ENCODE results near the gene RFX1. TPM values are rescaled to one million over a fixed set of nuclear protein-coding genes. Genes with fewer than 3 reads are reported as not detected.

The RFX1 gene
- total and polyA plus RNA-seq, 2 experiments from 2014 or later, result 2.2 to 2.4 TPM

- Histone ChIP-seq H3K9me3 (ENCODE audit: low read depth) (no peaks in the 10 kb centered on the region), H3K4me3 (no peak overlapping the region), H3K4me1 (ENCODE audit: insufficient read depth) (no peaks in the 10 kb centered on the region), H3K36me3 (replicated peaks; ENCODE audit: insufficient read depth, low read depth) (no peaks in the 10 kb centered on the region), H3K79me2 (no peaks in the 10 kb centered on the region), H3K4me2 (no peak overlapping the region), H2AFZ (no peak overlapping the region), H3K9me2 (replicated peaks; ENCODE audit: insufficient read depth) (no peaks in the 10 kb centered on the region), H4K20me1 (ENCODE audit: insufficient read depth, poor library complexity, severe bottlenecking) (no peaks in the 10 kb centered on the region), H3K27me3 (no peaks in the 10 kb centered on the region), H3K27ac (no peak overlapping the region)
- no peak for DNase-seq (ENCODE audit: low spot score)
- WGBS (ENCODE audit: low lambda C conversion rate, missing lambda C conversion rate), result 92% methylated on average over 3 of the region's 3 CpGs
- no peak for TF ChIP-seq EZH2phosphoT487 (IDR thresholded peaks at IDR 0.05; ENCODE audit: low read depth, severe bottlenecking, unreplicated experiment)
- TF ChIP-seq EZH2 (IDR thresholded peaks at IDR 0.05; ENCODE audit: borderline replicate concordance), result no peak
- no peak for TF ChIP-seq CTCF (IDR thresholded peaks at IDR 0.05; ENCODE audit: poor library complexity)
Observed at GRCh38 chr19:13914777-13915176, 91.3 kb downstream of the RFX1 start.

- H3K27ac ChIP-seq, result no peak overlapping the region
- no peak overlapping the region for H3K4me3 ChIP-seq
- no peaks in the 10 kb centered on the region for H3K79me2 ChIP-seq
- H4K20me1 ChIP-seq (ENCODE audit: insufficient read depth, poor library complexity, severe bottlenecking), result no peaks in the 10 kb centered on the region
- no peak overlapping the region for H2AFZ ChIP-seq
- H3K4me2 ChIP-seq, result no peak overlapping the region
- no peaks in the 10 kb centered on the region for H3K4me1 ChIP-seq (ENCODE audit: insufficient read depth)
- H3K9me2 ChIP-seq (replicated peaks; ENCODE audit: insufficient read depth), result no peaks in the 10 kb centered on the region
- no peak for TF ChIP-seq CTCF (IDR thresholded peaks at IDR 0.05; ENCODE audit: poor library complexity)
- no peak for TF ChIP-seq EZH2phosphoT487 (IDR thresholded peaks at IDR 0.05; ENCODE audit: low read depth, severe bottlenecking, unreplicated experiment)
- no peak for TF ChIP-seq EZH2 (IDR thresholded peaks at IDR 0.05; ENCODE audit: borderline replicate concordance)
- H3K36me3 ChIP-seq (replicated peaks; ENCODE audit: insufficient read depth, low read depth), result no peaks in the 10 kb centered on the region
- no peak for DNase-seq (ENCODE audit: low spot score)
- H3K9me3 ChIP-seq (ENCODE audit: low read depth), result no peaks in the 10 kb centered on the region
- WGBS (ENCODE audit: low lambda C conversion rate, missing lambda C conversion rate), result 96% methylated on average over 17 of the region's 17 CpGs
- no peaks in the 10 kb centered on the region for H3K27me3 ChIP-seq
Observed at GRCh38 chr19:13913352-13913751, 92.8 kb downstream of the RFX1 start.

Other genes starting within 250 kb of the RFX1 start
- gene MRI1, start 241.8 kb downstream of the RFX1 start, total RNA-seq, result 16.0 and 18.5 TPM in 2 replicates
- 21.9 and 22.8 TPM in 2 replicates for gene MRI1, start 241.8 kb downstream of the RFX1 start, polyA plus RNA-seq
- 89.2 and 97.0 TPM in 2 replicates for gene C19orf53, start 231.9 kb downstream of the RFX1 start, total RNA-seq
- gene C19orf53, start 231.9 kb downstream of the RFX1 start, polyA plus RNA-seq, result 214 and 220 TPM in 2 replicates
- 3.1 and 3.7 TPM in 2 replicates for gene ZSWIM4, start 210.9 kb downstream of the RFX1 start, total RNA-seq
- gene ZSWIM4, start 210.9 kb downstream of the RFX1 start, polyA plus RNA-seq, result 2.8 and 3.5 TPM in 2 replicates
- gene NANOS3, start 129.2 kb downstream of the RFX1 start, total RNA-seq, result 0.60 TPM in 1 of 2 replicates, not detected in the other
- 2.1 and 4.0 TPM in 2 replicates for gene NANOS3, start 129.2 kb downstream of the RFX1 start, polyA plus RNA-seq
- 2.2 and 14.4 TPM in 2 replicates for gene BRME1, start 100.2 kb downstream of the RFX1 start, total RNA-seq
- gene BRME1, start 100.2 kb downstream of the RFX1 start, polyA plus RNA-seq, result 3.2 and 4.5 TPM in 2 replicates
- 14.8 and 20.8 TPM in 2 replicates for gene CC2D1A, start 100.1 kb downstream of the RFX1 start, total RNA-seq
- gene CC2D1A, start 100.1 kb downstream of the RFX1 start, polyA plus RNA-seq, result 40.9 and 43.3 TPM in 2 replicates
- gene PODNL1, start 67.9 kb downstream of the RFX1 start, total RNA-seq, result 0.17 TPM in 1 of 2 replicates, not detected in the other
- 2.4 and 3.3 TPM in 2 replicates for gene PODNL1, start 67.9 kb downstream of the RFX1 start, polyA plus RNA-seq
- gene DCAF15, start 53.8 kb downstream of the RFX1 start, total RNA-seq, result 9.3 and 13.4 TPM in 2 replicates
- 16.4 and 19.0 TPM in 2 replicates for gene DCAF15, start 53.8 kb downstream of the RFX1 start, polyA plus RNA-seq
- gene RLN3, start 21.8 kb upstream of the RFX1 start, total RNA-seq, result not detected in 2 replicates
- gene RLN3, start 21.8 kb upstream of the RFX1 start, polyA plus RNA-seq, result not detected in 2 replicates
- 1.9 and 2.0 TPM in 2 replicates for gene IL27RA, start 25.4 kb upstream of the RFX1 start, total RNA-seq
- gene IL27RA, start 25.4 kb upstream of the RFX1 start, polyA plus RNA-seq, result 1.7 and 2.3 TPM in 2 replicates
- gene PALM3, start 55.8 kb upstream of the RFX1 start, total RNA-seq, result 2.1 and 2.3 TPM in 2 replicates
- 2.3 and 3.4 TPM in 2 replicates for gene PALM3, start 55.8 kb upstream of the RFX1 start, polyA plus RNA-seq
- 3.7 and 4.9 TPM in 2 replicates for gene MISP3, start 66.5 kb upstream of the RFX1 start, total RNA-seq
- 12.5 and 13.1 TPM in 2 replicates for gene MISP3, start 66.5 kb upstream of the RFX1 start, polyA plus RNA-seq
- gene C19orf67, start 79.5 kb upstream of the RFX1 start, total RNA-seq, result not detected in 2 replicates
- not detected in 2 replicates for gene C19orf67, start 79.5 kb upstream of the RFX1 start, polyA plus RNA-seq
- 25.6 and 35.8 TPM in 2 replicates for gene SAMD1, start 84.4 kb upstream of the RFX1 start, total RNA-seq
- 44.8 and 45.6 TPM in 2 replicates for gene SAMD1, start 84.4 kb upstream of the RFX1 start, polyA plus RNA-seq
- 29.0 and 41.5 TPM in 2 replicates for gene PRKACA, start 111.4 kb upstream of the RFX1 start, total RNA-seq
- 12.2 and 13.4 TPM in 2 replicates for gene PRKACA, start 111.4 kb upstream of the RFX1 start, polyA plus RNA-seq
- gene ASF1B, start 130.3 kb upstream of the RFX1 start, total RNA-seq, result 5.1 and 7.3 TPM in 2 replicates
- gene ASF1B, start 130.3 kb upstream of the RFX1 start, polyA plus RNA-seq, result 10.0 and 12.4 TPM in 2 replicates
- 11.5 and 16.9 TPM in 2 replicates for gene ADGRL1, start 199.8 kb upstream of the RFX1 start, total RNA-seq
- gene ADGRL1, start 199.8 kb upstream of the RFX1 start, polyA plus RNA-seq, result 11.9 and 16.3 TPM in 2 replicates

Measured in hepatocyte (in vitro differentiated cells).